Gastroesophageal sphincter (tissue), 3 donors: ENCODE measurements around the gene TMEM131.
"Not testable (repeated sequence)": the region's sequence is repeated elsewhere in the genome, so short reads cannot be mapped to it uniquely, and the experiment has no call there.

Experiments used
- CTCF ChIP-seq, 4 experiments: fragments of 200-600 bp in 2 of 4; fragments of 450-650 bp in 2 of 4; sonication (generic) in 1 of 4; IDR thresholded peaks; one replicate each; pipeline ENCODE4 v1.5.1; 2017 to 2019; ENCODE audit warnings: antibody characterized with exemption in 4 of 4, mild to moderate bottlenecking in 2 of 4, moderate library complexity in 2 of 4
- EP300 ChIP-seq: sonication (generic); formaldehyde crosslinking; IDR thresholded peaks from one replicate; pipeline ENCODE4 v1.6.1; 2017; ENCODE audit warnings: antibody characterized with exemption, mild to moderate bottlenecking
- POLR2A ChIP-seq, 2 donors: fragments of 450-650 bp; IDR thresholded peaks; one replicate each; pipeline ENCODE4 v1.6.1; 2017; ENCODE audit warnings: antibody characterized with exemption in 2 of 2, mild to moderate bottlenecking in 2 of 2, moderate library complexity in 1 of 2
- POLR2AphosphoS5 ChIP-seq: sonication (generic); formaldehyde crosslinking; IDR thresholded peaks from one replicate; pipeline ENCODE4 v1.6.1; 2017; ENCODE audit warnings: antibody characterized with exemption

DNA sequence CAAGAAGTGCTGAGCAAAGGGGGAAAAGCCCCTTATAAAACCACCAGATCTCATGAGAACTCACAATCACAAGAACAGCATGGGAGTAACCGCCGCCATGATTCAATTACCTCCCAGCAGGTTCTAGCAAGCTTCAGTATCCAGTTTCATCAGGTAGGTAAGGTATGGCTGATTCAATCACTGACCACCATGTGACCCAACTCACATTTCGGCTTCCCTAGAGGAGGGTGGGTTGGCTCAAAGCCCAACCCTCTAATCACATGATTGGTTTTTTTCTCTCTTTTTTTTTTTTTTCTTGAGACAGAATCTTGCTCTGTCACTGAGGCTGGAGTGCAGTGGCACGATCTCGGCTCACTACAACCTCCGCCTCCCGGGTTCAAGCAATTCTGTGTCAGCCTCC, 78.1 kb downstream of the TMEM131 start:
- TF ChIP-seq EP300; CTCF (IDR thresholded peaks at IDR 0.05); POLR2A (IDR thresholded peaks at IDR 0.05); POLR2AphosphoS5: not testable (repeated sequence)
